Neural cell (in vitro differentiated cells): ENCODE results near the gene SLN. TPM values are rescaled to one million over a fixed set of nuclear protein-coding genes. Genes with fewer than 3 reads are reported as not detected.

ENCODE experiments used
- H2AFZ ChIP-seq: fragments of 200-600, 300-800 bp; sonication (generic), shearing (Covaris generic); 2 replicates; pipeline ENCODE4 v1.6.0; 2014; ENCODE audit warnings: low read depth, mild to moderate bottlenecking, antibody characterized with exemption, low read length, moderate library complexity
- H3F3A ChIP-seq: fragments of 200-600 bp; shearing (Covaris generic); 2 replicates; pipeline ENCODE4 v1.6.1; 2016; ENCODE audit warnings: mild to moderate bottlenecking, moderate library complexity, mixed read lengths, antibody characterized with exemption, low read length; ENCODE audit not compliant: insufficient read depth, poor library complexity, severe bottlenecking
- H3K27ac ChIP-seq: fragments of 200-600, 300-800 bp; sonication (generic), shearing (Covaris generic); 2 replicates; pipeline ENCODE4 v1.5.1; 2014; ENCODE audit warnings: mild to moderate bottlenecking, low read length, moderate library complexity
- H3K27me3 ChIP-seq: fragments of 300-800, 200-600 bp; sonication (generic), shearing (Covaris generic); 2 replicates; pipeline ENCODE4 v1.6.0; 2014; ENCODE audit warnings: mild to moderate bottlenecking, low read depth, low read length, moderate library complexity; ENCODE audit not compliant: insufficient read depth
- H3K36me3 ChIP-seq: fragments of 300-800, 200-600 bp; sonication (generic), shearing (Covaris generic); 2 replicates; pipeline ENCODE4 v1.5.1; 2014; ENCODE audit warnings: mild to moderate bottlenecking, antibody characterized with exemption, low read length, moderate library complexity; ENCODE audit not compliant: insufficient read depth
- H3K4me2 ChIP-seq: fragments of 300-800, 200-600 bp; sonication (generic), shearing (Covaris generic); 2 replicates; pipeline ENCODE4 v1.6.0; 2014; ENCODE audit warnings: mild to moderate bottlenecking, low read length
- H3K4me3 ChIP-seq: fragments of 300-800, 200-600 bp; sonication (generic), shearing (Covaris generic); 2 replicates; pipeline ENCODE4 v1.5.1; 2014; ENCODE audit warnings: mild to moderate bottlenecking, low read length, moderate library complexity
- H3K79me2 ChIP-seq: fragments of 200-600 bp; shearing (Covaris generic); replicated peaks from 2 replicates; pipeline ENCODE4 v1.6.0; 2014; ENCODE audit warnings: mild to moderate bottlenecking, low read length, moderate library complexity; ENCODE audit not compliant: insufficient read depth
- H3K9ac ChIP-seq: fragments of 300-800, 200-600 bp; sonication (generic), shearing (Covaris generic); 2 replicates; pipeline ENCODE4 v1.6.1; 2016; ENCODE audit warnings: mild to moderate bottlenecking, low read length, mixed read lengths
- H3K9me2 ChIP-seq: fragments of 200-600 bp; shearing (Covaris generic); 2 replicates; pipeline ENCODE4 v1.6.1; 2016; ENCODE audit warnings: mild to moderate bottlenecking, low read length, mixed read lengths; ENCODE audit not compliant: insufficient read depth
- H3K9me3 ChIP-seq: fragments of 200-600, 300-800 bp; sonication (generic), shearing (Covaris generic); 2 replicates; pipeline ENCODE4 v1.6.1; 2016; ENCODE audit warnings: mild to moderate bottlenecking, mixed run types, low read length, moderate library complexity, mixed read lengths
- H4K20me1 ChIP-seq: fragments of 200-600 bp; shearing (Covaris generic); 2 replicates; pipeline ENCODE4 v1.6.1; 2016; ENCODE audit warnings: mild to moderate bottlenecking, mixed run types; ENCODE audit not compliant: insufficient read depth
- CTCF ChIP-seq: fragments of 450-650 bp; IDR thresholded peaks from 2 replicates; pipeline ENCODE4 v1.5.1; 2014; ENCODE audit warnings: antibody characterized with exemption, mild to moderate bottlenecking, moderate library complexity; ENCODE audit not compliant: poor library complexity, severe bottlenecking
- EP300 ChIP-seq: fragments of 450-650 bp; conservative IDR thresholded peaks from 2 replicates; pipeline ENCODE4 v1.6.1; 2014; ENCODE audit warnings: antibody characterized with exemption, mild to moderate bottlenecking, moderate library complexity; ENCODE audit not compliant: poor library complexity, severe bottlenecking
- EZH2 ChIP-seq: fragments of 200-600, 300-800 bp; shearing (Covaris generic), sonication (generic); IDR thresholded peaks from 2 replicates; pipeline ENCODE4 v1.6.1; 2014; ENCODE audit warnings: antibody characterized with exemption, low read length, borderline replicate concordance, mild to moderate bottlenecking; ENCODE audit not compliant: insufficient read depth, poor library complexity, severe bottlenecking
- MXI1 ChIP-seq: fragments of 450-650 bp; conservative IDR thresholded peaks from 2 replicates; pipeline ENCODE4 v1.6.1; 2014; ENCODE audit warnings: antibody characterized with exemption, mild to moderate bottlenecking; ENCODE audit not compliant: poor library complexity, severe bottlenecking
- POLR2AphosphoS5 ChIP-seq: IDR thresholded peaks from 2 replicates; pipeline ENCODE4 v1.6.1; 2012
- RAD21 ChIP-seq: fragments of 450-650 bp; conservative IDR thresholded peaks from 2 replicates; pipeline ENCODE4 v1.6.1; 2014; ENCODE audit warnings: antibody characterized with exemption, mild to moderate bottlenecking, moderate library complexity
- REST ChIP-seq: IDR thresholded peaks from 2 replicates; pipeline ENCODE4 v1.6.1; 2012; ENCODE audit warnings: borderline replicate concordance
- SMC3 ChIP-seq: fragments of 450-650 bp; conservative IDR thresholded peaks from 2 replicates; pipeline ENCODE4 v1.6.1; 2014; ENCODE audit warnings: antibody characterized with exemption, mild to moderate bottlenecking, moderate library complexity; ENCODE audit not compliant: poor library complexity
- TAF1 ChIP-seq: IDR thresholded peaks from 2 replicates; pipeline ENCODE4 v1.6.1; 2012; ENCODE audit warnings: low read depth
- polyA plus RNA-seq: library from polyadenylated mRNA; depleted of rRNA; stranded (reverse); fragments of >200 nt; gene quantifications from 2 replicates; pipeline ENCODE4 v1.2.3, GENCODE V29; 2014

Gene SLN
- polyA plus RNA-seq, 1 donor from 2014 or later: not detected

GRCh38 chr11:107706531-107706930 is 5.3 kb downstream of the SLN start:
- no peaks in the 10 kb centered on the region for H3K79me2 ChIP-seq
- H3K9me2 ChIP-seq: no peaks in the 10 kb centered on the region
- H3K9ac ChIP-seq: no peak overlapping the region
- peaks cover 2% of the 10 kb centered on the region for H3K27me3 ChIP-seq
- H3K4me2 ChIP-seq: no peak overlapping the region
- no peak overlapping the region for H3K4me3 ChIP-seq
- H3K36me3 ChIP-seq: no peaks in the 10 kb centered on the region
- no peak for TF ChIP-seq EZH2
- TF ChIP-seq POLR2AphosphoS5: no peak
- no peak for TF ChIP-seq RAD21
- no peak for TF ChIP-seq TAF1
- TF ChIP-seq CTCF: no peak
- no peak for TF ChIP-seq REST
- TF ChIP-seq SMC3: no peak
- no peak for TF ChIP-seq EP300
- no peak for TF ChIP-seq MXI1
- H4K20me1 ChIP-seq: no peaks in the 10 kb centered on the region
- no peak overlapping the region for H2AFZ ChIP-seq
- no peaks in the 10 kb centered on the region for H3K9me3 ChIP-seq
- no peaks in the 10 kb centered on the region for H3F3A ChIP-seq
- H3K27ac ChIP-seq: no peak overlapping the region

GRCh38 chr11:107705027-107705426 is 6.8 kb downstream of the SLN start:
- H3K4me3 ChIP-seq: no peak overlapping the region
- TF ChIP-seq CTCF (no peak), RAD21 (no peak), SMC3 (no peak), EZH2 (no peak), REST (no peak), TAF1 (no peak)
- H3K36me3 ChIP-seq: no peaks in the 10 kb centered on the region
- H4K20me1 ChIP-seq: no peaks in the 10 kb centered on the region
- H3K79me2 ChIP-seq: no peaks in the 10 kb centered on the region
- no peak overlapping the region for H3K27ac ChIP-seq
- no peak overlapping the region for H2AFZ ChIP-seq
- H3K9ac ChIP-seq: no peak overlapping the region
- no peak overlapping the region for H3K4me2 ChIP-seq
- no peaks in the 10 kb centered on the region for H3K27me3 ChIP-seq
- H3F3A ChIP-seq: no peaks in the 10 kb centered on the region
- no peaks in the 10 kb centered on the region for H3K9me2 ChIP-seq
- H3K9me3 ChIP-seq: no peaks in the 10 kb centered on the region
